Neural cell (in vitro differentiated cells): ENCODE measurements around the gene MYB. TPM values are rescaled to one million over a fixed set of nuclear protein-coding genes. Genes with fewer than 3 reads are reported as not detected.

Source experiments
- H2AFZ ChIP-seq: fragments of 200-600, 300-800 bp; sonication (generic), shearing (Covaris generic); 2 replicates; pipeline ENCODE4 v1.6.0; 2014; ENCODE audit warnings: low read depth, mild to moderate bottlenecking, antibody characterized with exemption, low read length, moderate library complexity
- H3F3A ChIP-seq: fragments of 200-600 bp; shearing (Covaris generic); 2 replicates; pipeline ENCODE4 v1.6.1; 2016; ENCODE audit warnings: mild to moderate bottlenecking, moderate library complexity, mixed read lengths, antibody characterized with exemption, low read length; ENCODE audit not compliant: insufficient read depth, poor library complexity, severe bottlenecking
- H3K27ac ChIP-seq: fragments of 200-600, 300-800 bp; sonication (generic), shearing (Covaris generic); 2 replicates; pipeline ENCODE4 v1.5.1; 2014; ENCODE audit warnings: mild to moderate bottlenecking, low read length, moderate library complexity
- H3K27me3 ChIP-seq: fragments of 300-800, 200-600 bp; sonication (generic), shearing (Covaris generic); 2 replicates; pipeline ENCODE4 v1.6.0; 2014; ENCODE audit warnings: mild to moderate bottlenecking, low read depth, low read length, moderate library complexity; ENCODE audit not compliant: insufficient read depth
- H3K36me3 ChIP-seq: fragments of 300-800, 200-600 bp; sonication (generic), shearing (Covaris generic); 2 replicates; pipeline ENCODE4 v1.5.1; 2014; ENCODE audit warnings: mild to moderate bottlenecking, antibody characterized with exemption, low read length, moderate library complexity; ENCODE audit not compliant: insufficient read depth
- H3K4me2 ChIP-seq: fragments of 300-800, 200-600 bp; sonication (generic), shearing (Covaris generic); 2 replicates; pipeline ENCODE4 v1.6.0; 2014; ENCODE audit warnings: mild to moderate bottlenecking, low read length
- H3K4me3 ChIP-seq: fragments of 300-800, 200-600 bp; sonication (generic), shearing (Covaris generic); 2 replicates; pipeline ENCODE4 v1.5.1; 2014; ENCODE audit warnings: mild to moderate bottlenecking, low read length, moderate library complexity
- H3K79me2 ChIP-seq: fragments of 200-600 bp; shearing (Covaris generic); replicated peaks from 2 replicates; pipeline ENCODE4 v1.6.0; 2014; ENCODE audit warnings: mild to moderate bottlenecking, low read length, moderate library complexity; ENCODE audit not compliant: insufficient read depth
- H3K9ac ChIP-seq: fragments of 300-800, 200-600 bp; sonication (generic), shearing (Covaris generic); 2 replicates; pipeline ENCODE4 v1.6.1; 2016; ENCODE audit warnings: mild to moderate bottlenecking, low read length, mixed read lengths
- H3K9me2 ChIP-seq: fragments of 200-600 bp; shearing (Covaris generic); 2 replicates; pipeline ENCODE4 v1.6.1; 2016; ENCODE audit warnings: mild to moderate bottlenecking, low read length, mixed read lengths; ENCODE audit not compliant: insufficient read depth
- H3K9me3 ChIP-seq: fragments of 200-600, 300-800 bp; sonication (generic), shearing (Covaris generic); 2 replicates; pipeline ENCODE4 v1.6.1; 2016; ENCODE audit warnings: mild to moderate bottlenecking, mixed run types, low read length, moderate library complexity, mixed read lengths
- H4K20me1 ChIP-seq: fragments of 200-600 bp; shearing (Covaris generic); 2 replicates; pipeline ENCODE4 v1.6.1; 2016; ENCODE audit warnings: mild to moderate bottlenecking, mixed run types; ENCODE audit not compliant: insufficient read depth
- EP300 ChIP-seq: fragments of 450-650 bp; conservative IDR thresholded peaks from 2 replicates; pipeline ENCODE4 v1.6.1; 2014; ENCODE audit warnings: antibody characterized with exemption, mild to moderate bottlenecking, moderate library complexity; ENCODE audit not compliant: poor library complexity, severe bottlenecking
- EZH2 ChIP-seq: fragments of 200-600, 300-800 bp; shearing (Covaris generic), sonication (generic); IDR thresholded peaks from 2 replicates; pipeline ENCODE4 v1.6.1; 2014; ENCODE audit warnings: antibody characterized with exemption, low read length, borderline replicate concordance, mild to moderate bottlenecking; ENCODE audit not compliant: insufficient read depth, poor library complexity, severe bottlenecking
- MXI1 ChIP-seq: fragments of 450-650 bp; conservative IDR thresholded peaks from 2 replicates; pipeline ENCODE4 v1.6.1; 2014; ENCODE audit warnings: antibody characterized with exemption, mild to moderate bottlenecking; ENCODE audit not compliant: poor library complexity, severe bottlenecking
- POLR2AphosphoS5 ChIP-seq: IDR thresholded peaks from 2 replicates; pipeline ENCODE4 v1.6.1; 2012
- RAD21 ChIP-seq: fragments of 450-650 bp; conservative IDR thresholded peaks from 2 replicates; pipeline ENCODE4 v1.6.1; 2014; ENCODE audit warnings: antibody characterized with exemption, mild to moderate bottlenecking, moderate library complexity
- REST ChIP-seq: IDR thresholded peaks from 2 replicates; pipeline ENCODE4 v1.6.1; 2012; ENCODE audit warnings: borderline replicate concordance
- SMC3 ChIP-seq: fragments of 450-650 bp; conservative IDR thresholded peaks from 2 replicates; pipeline ENCODE4 v1.6.1; 2014; ENCODE audit warnings: antibody characterized with exemption, mild to moderate bottlenecking, moderate library complexity; ENCODE audit not compliant: poor library complexity
- TAF1 ChIP-seq: IDR thresholded peaks from 2 replicates; pipeline ENCODE4 v1.6.1; 2012; ENCODE audit warnings: low read depth
- polyA plus RNA-seq: library from polyadenylated mRNA; depleted of rRNA; stranded (reverse); fragments of >200 nt; gene quantifications from 2 replicates; pipeline ENCODE4 v1.2.3, GENCODE V29; 2014
- TF ChIP-seq, protein P1 (sequence below): fragments of 450-650 bp; IDR thresholded peaks from 2 replicates; pipeline ENCODE4 v1.5.1; 2014; ENCODE audit warnings: antibody characterized with exemption, mild to moderate bottlenecking, moderate library complexity; ENCODE audit not compliant: poor library complexity, severe bottlenecking

Gene MYB
- polyA plus RNA-seq, 1 donor from 2014 or later, result 4.0 TPM

- H3K9me3 ChIP-seq, result no peaks in the 10 kb centered on the region
- H2AFZ ChIP-seq, result no peak overlapping the region
- no peaks in the 10 kb centered on the region for H3K36me3 ChIP-seq
- TF ChIP-seq POLR2AphosphoS5, result no peak
- TF ChIP-seq SMC3, result no peak
- TF ChIP-seq MXI1, result no peak
- TF ChIP-seq TAF1, result no peak
- TF ChIP-seq RAD21, result no peak
- no peak for TF ChIP-seq REST
- TF ChIP-seq EZH2, result no peak
- TF ChIP-seq EP300, result no peak
- TF ChIP-seq, protein P1, sequence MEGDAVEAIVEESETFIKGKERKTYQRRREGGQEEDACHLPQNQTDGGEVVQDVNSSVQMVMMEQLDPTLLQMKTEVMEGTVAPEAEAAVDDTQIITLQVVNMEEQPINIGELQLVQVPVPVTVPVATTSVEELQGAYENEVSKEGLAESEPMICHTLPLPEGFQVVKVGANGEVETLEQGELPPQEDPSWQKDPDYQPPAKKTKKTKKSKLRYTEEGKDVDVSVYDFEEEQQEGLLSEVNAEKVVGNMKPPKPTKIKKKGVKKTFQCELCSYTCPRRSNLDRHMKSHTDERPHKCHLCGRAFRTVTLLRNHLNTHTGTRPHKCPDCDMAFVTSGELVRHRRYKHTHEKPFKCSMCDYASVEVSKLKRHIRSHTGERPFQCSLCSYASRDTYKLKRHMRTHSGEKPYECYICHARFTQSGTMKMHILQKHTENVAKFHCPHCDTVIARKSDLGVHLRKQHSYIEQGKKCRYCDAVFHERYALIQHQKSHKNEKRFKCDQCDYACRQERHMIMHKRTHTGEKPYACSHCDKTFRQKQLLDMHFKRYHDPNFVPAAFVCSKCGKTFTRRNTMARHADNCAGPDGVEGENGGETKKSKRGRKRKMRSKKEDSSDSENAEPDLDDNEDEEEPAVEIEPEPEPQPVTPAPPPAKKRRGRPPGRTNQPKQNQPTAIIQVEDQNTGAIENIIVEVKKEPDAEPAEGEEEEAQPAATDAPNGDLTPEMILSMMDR, result no peak
- H3K4me3 ChIP-seq, result no peak overlapping the region
- no peaks in the 10 kb centered on the region for H3K79me2 ChIP-seq
- no peaks in the 10 kb centered on the region for H4K20me1 ChIP-seq
- H3K27me3 ChIP-seq, result peaks cover 32% of the 10 kb centered on the region
- H3K4me2 ChIP-seq, result no peak overlapping the region
- peaks cover 7% of the 10 kb centered on the region for H3F3A ChIP-seq
- H3K9ac ChIP-seq, result no peak overlapping the region
- no peaks in the 10 kb centered on the region for H3K9me2 ChIP-seq
- H3K27ac ChIP-seq, result no peak overlapping the region
Observed at GRCh38 chr6:135179372-135179771, 1.7 kb upstream of the MYB start.

- Histone ChIP-seq H3K27ac (no peak overlapping the region), H3K4me2 (no peak overlapping the region), H3K9me3 (no peaks in the 10 kb centered on the region), H3K79me2 (no peaks in the 10 kb centered on the region), H4K20me1 (no peaks in the 10 kb centered on the region), H2AFZ (no peak overlapping the region), H3K9me2 (no peaks in the 10 kb centered on the region), H3K4me3 (peak overlapping the region; percentile 74), H3F3A (peaks cover 7% of the 10 kb centered on the region), H3K36me3 (no peaks in the 10 kb centered on the region), H3K9ac (no peak overlapping the region), H3K27me3 (peaks cover 38% of the 10 kb centered on the region)
- TF ChIP-seq REST (no peak), POLR2AphosphoS5 (no peak), EP300 (no peak), MXI1 (no peak), RAD21 (no peak), TAF1 (no peak), SMC3 (no peak), EZH2 (no peak)
- TF ChIP-seq, protein P1, result no peak
Observed at GRCh38 chr6:135179920-135180541, 1.1 kb upstream of the MYB start.
